NCI-H1930 (cell line): Measurements from ENCODE around the gene CDH13.

ENCODE experiments used
- DNase-seq, 2 experiments: peaks; one replicate each; lab custom pipeline; 2025; lab: John Stamatoyannopoulos, UW

Gene CDH13

DNA sequence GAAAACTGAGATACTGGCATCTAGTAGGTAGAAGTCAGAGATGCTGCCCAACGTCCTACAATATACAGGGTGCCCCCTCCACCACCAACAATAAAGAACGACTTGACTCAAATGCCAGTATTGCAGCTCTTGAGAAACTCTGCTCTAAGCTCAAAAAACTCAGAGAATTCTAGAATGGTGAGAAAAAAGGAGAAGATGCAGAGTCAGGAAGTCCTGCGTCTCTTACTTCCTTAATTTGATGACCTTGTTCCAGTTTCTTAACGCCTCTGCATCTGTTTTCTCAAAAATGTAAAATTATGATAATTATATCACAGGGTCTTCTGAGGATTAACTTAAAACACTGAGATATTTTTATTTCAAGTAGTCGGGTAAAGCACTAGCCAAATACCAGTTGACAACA, 1179.3 kb downstream of the CDH13 start:
- DNase-seq, result no peak

DNA sequence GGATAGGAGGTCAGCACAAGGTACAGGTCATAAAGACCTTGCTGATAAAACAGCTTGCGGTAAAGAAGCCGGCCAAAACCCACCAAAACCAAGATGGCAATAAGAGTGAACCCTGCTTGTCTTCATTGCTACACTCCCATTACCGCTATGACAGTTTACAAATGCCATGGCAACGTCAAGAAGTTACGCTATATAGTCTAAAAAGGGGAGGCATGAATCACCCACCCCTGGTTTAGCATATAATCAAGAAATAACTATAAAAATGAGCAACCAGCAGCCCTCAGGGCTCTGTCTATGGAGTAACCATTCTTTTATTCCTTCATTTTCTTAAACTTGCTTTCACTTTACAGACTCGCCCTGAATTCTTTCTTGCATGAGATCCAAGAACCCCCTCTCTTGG, 1180.0 kb downstream of the CDH13 start:
- no peak for DNase-seq

DNA sequence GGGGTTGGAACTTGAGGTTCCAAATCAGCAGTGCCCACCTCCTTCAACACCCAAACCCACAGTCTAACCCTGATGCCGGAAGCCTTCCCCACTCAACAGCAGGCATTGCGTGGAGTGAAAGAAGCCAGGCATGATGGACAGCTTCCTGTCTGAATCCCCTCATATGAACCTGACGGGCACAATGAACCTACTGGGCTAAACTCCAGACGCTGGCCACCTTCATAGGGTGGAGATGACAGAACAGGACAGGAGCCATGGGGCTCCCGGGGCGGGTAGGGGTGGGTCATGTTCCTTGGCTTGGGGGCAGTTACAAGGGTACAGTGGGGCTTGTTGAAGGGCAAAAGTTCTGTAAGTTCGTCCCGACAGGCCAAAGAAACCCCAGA, 1180.5 kb downstream of the CDH13 start:
- DNase-seq, result no peak

DNA sequence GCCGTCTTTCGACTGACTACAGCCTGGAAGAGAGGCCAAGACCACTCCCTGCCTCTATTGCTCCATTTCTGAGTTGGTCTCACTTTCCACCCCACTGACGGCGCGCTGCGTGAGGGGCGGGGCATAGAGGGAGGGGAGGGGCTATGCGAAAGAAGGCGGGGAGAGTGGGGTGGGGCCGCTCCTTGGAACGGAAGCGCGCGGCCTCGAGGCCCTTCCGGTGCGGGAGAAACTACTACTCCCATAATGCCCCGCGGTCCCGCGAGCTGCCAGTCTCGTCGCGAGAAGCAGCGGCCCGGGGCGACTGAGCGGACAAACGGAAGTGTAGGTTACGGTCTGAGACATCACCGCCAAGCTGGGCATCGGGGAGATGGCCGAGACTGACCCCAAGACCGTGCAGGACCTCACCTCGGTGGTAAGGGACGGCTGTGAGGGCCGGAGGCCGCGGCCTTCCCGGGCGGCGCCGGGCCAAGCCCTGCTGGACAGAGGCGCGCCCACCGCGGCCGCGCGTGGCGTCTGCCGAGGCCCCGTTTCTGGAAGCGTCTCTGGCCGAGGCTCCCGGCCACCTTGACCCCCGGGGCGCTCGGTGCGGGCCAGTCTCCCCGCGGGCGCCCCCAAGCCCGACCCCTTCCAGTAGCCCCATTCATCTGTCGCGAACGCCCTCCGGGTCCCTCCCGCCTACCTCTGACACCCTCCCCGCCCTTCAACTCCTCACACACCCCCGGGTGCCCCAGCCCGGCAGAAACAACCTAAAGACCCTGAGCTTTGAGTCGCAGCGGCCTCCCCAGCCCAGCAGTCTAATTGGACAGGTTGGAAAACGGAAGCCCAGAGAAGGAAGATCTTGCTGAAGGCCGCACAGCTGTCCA, 1181.2 kb downstream of the CDH13 start, which contains the start of gene HSBP1:
TSS of gene HSBP1 (plus strand) at position 269 of the 863 bp plus-strand sequence. CDS start at position 368, 99 bp downstream.
- peak; percentile 68 to 86 for DNase-seq

DNA sequence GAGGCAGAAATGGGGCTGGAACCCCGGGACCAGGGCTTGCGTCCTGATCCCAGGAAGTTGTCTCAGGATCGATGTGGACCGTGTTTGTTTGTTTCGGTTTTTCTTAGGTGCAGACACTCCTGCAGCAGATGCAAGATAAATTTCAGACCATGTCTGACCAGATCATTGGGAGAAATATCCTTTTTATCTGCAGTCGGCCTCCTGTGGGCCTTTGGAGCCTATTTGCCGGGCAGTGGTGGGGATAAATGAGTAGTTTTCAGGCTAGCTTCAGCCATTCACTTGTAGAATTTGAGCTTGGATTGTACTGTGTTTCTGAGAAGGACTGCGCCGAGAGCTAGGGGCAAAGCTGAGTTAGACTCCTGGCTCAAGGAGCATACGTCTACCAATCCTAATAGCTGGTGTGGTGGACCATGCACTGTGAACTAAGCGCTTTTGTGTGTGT, 1181.8 kb downstream of the CDH13 start:
- no peak for DNase-seq

DNA sequence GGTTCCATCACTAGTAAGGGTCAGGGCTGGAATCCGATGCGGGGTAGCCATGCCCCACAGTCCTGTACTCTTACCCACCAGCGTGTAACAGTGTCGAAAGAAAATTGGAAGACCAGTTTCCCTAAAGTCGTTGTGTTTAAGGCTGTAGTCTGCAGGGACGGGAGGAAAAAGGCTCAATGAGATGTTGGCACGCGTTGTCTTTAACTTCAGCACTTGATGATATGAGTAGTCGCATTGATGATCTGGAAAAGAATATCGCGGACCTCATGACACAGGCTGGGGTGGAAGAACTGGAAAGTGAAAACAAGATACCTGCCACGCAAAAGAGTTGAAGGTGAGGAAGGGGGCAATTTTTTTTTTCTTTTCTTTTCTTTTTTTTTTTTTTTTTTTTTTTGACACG, 1182.3 kb downstream of the CDH13 start:
- no peak for DNase-seq

DNA sequence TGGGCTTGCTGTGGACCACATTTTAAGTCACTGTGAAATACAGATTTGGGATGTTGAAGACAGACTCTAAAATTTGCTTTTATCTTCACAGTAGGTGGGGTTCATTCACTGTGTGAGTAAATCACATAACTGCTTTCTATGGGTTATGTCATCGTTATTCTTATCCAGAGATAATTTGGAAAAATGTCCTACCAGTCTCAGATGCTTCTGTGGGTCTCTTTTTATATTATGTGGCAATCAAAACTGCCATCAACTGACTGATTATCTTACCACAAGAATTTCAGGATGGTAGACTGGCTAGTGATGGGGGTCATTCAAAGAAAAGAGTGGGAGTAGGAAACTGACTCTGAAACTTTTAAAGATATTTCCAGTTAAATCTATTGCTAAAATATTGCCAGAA, 1184.1 kb downstream of the CDH13 start:
- no peak for DNase-seq

DNA sequence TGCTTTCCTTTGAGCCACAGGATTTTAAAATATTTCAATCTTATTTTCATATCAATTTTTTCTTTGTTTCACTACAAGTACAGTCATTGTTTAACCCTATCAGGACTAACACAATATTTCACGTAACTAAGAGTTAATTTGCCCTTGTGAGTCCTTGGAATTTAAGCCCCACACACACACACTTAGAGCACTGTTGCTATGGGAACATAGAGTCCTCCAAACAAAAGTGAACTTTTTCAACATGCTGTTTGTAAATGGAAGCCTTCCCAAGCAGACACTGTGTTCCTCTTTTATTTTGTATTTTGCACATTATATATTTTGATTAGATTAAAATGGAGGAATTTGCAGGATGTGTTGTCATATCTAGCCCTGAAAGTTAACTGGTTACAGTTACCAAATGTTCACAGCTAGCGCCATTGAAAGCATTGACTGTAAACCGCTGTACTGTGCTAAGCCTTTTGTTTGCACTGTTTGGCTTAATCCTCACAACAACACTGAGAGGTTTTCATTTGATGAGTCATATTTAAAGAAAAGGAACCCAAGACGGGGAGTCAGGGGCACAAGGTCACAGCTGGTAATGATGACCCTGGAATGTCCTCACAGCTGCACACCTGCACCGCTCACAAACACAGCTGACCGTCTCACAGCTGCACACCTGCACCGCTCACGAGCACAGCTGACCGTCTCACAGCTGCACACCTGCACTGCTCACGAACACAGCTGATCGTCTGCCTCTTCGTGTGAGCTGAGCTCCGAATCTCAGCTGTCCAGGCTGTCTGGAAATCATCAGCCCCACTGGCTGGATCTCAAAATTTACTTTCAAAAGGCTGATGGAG, 1187.3 kb downstream of the CDH13 start:
- peak; percentile 7 to 22 for DNase-seq

DNA sequence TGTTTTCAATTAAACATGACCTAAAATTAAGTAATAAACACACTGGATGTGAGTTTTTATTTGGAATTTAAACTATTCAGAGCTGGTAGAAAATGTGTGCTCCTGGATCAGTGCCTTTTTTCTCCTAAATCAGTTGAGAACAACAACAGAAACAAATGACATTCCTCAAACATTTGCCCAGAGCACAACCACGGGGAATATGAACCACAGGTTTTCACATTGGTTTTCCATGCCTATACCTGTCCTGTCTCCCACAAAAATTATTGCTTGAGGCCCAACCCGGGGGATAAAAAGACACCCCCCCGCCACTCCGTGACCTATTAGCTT, 1187.9 kb downstream of the CDH13 start:
- DNase-seq, result no peak

DNA sequence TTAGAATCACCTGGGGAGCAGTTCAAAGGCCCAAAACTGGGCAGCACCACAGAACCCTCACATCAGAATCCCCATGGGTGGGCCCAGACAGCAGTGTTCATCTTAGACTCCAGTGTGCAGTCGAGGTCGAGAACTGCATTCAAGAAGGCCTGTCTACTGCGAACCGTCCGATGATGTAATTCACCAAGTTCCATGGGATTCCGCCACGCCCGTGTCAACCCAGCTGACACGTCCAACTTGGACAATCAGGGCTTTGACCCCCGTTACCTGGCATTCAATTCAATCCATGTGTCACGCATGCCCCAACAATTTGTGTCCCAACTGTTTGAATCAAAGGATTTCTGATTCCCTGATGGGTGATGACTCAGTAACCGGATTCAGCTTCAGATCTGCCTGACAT, 1190.3 kb downstream of the CDH13 start:
- no peak for DNase-seq

DNA sequence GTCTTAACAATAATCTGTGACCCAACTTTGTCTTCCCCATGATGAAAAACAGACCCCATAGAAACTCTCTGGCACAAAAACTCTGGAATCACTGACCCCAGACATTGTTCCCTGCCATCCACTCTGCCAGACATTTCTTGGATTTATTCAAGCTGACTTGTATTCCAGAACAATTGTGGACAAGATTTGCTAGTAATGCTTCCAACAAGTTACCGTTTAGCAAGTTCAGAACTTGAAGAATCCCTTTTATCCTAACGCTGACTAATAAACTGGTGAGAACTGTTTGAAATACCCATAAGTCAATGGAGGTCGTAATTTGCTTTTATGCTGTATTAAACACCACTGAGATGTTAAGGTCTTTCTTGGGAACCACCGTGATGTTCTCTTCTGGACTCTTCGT, 1191.5 kb downstream of the CDH13 start:
- DNase-seq, result no peak

DNA sequence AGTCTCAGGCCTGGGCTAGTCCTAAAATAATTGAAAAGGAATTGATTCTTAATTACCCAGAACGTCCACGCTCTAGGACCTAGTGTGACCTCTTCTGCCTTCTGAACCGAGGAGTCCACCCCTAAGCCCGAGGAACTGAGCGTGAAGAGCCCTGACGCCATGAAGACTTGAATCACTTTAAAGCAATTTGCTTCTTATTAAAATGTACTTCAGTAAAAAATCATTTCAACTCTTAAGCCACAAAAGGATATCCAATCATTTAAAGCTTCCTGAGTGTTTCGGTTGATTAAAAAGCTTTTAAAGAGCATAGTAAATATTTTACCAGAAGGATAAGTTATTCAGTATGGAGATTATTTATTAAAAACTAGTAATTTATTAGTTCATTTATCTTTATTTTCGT, 1192.6 kb downstream of the CDH13 start:
- DNase-seq, result no peak

DNA sequence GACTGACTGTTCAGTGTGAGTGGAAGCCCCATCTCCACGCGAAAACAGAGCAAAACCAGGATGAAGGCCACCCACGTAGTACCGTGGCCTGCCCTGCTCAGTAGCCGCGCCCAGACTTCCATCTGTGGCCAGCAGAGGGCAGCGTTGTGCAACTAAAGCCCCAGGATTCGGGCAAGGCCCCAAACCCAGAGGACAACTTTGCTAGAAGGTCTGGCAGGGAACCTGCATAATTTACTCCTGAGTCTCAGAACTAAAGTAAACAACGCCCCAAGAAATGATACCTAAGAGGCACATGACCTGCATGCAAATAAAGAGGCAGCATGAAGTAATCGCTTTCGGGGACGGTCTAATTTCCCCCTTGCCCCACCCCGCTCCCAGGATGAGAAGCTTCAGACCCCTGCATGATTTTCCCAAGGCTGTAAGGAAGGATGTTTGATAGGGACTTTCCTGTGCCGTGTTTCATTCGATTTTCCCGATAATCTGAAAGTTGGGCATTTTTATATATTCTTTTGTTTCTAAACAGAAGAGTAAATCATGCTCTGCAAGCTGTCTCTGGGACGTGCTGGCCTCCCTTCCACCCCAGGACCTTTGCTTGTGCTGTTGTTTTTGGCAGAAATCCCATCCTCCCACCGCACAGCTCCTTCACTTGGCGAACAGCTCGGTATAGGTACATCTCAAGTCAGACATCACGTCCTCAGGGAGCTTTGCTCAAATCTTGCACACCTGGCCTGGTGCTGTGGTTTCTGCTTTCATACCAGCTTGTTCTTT, 1199.6 kb downstream of the CDH13 start:
- DNase-seq, result peak; percentile 35 to 50

DNA sequence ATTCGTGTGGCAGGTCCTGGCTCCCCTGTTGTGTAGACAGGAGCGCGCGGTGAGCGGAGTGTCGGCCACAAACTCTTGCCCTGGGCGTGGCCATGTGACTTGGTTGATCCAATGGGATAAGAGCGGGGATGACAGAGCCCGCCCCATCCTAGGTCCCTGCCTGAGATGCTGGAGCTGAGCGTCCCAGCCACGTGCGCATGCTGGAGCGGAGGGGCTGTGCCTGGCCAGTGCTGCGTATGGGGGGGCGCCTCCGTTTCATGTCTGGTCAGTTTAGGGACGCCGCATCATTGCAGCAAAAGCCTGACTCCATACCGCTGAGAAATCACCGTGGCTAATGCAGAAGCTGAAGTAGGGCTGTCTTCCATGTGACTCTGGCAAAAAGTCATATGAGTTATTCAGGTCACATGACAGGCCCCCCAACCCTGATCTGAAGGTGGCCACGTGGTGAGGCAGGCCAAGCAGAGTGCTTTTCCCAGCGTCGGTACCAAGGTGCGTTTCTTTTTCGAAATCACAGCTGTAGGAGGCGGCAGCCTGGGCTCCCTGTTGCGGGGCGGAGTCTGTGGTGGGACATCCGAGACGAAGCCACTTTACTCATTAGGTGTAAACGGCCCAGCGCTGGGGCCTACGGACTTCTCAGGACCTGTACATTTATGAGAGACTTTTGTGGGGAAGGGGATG, 1203.5 kb downstream of the CDH13 start:
- no peak for DNase-seq

DNA sequence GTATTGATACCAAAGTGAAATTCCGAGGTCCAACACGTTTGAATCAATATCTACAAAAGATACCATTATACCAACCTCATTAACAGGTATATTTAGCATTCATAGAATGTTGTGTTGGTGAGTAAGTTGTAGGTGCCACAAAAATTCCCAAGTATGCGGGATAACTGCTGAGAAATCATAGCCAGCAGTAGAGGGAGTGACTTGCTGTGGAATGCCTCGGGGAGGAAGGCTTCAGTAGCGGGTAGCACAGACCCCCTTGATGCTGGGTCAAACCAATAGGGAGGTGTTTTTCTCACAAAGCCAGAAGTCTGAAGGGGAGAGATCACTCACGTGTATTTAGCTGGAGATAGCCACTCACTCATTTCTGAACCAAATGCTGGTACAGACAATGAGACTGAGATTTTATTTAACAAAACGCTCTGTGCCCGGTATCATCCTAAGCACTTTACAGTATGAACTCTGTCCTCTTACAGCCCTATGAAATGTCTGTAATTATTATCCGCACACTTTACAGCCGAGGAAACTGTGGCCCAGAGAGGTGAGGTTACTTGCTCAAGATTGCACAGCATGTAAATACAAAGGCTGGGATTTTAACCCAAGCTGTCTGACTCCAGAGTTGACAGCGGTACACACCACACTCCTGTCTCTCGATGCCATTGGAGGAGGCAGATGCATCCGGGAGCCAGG, 1204.1 kb downstream of the CDH13 start:
- DNase-seq, result no peak

DNA sequence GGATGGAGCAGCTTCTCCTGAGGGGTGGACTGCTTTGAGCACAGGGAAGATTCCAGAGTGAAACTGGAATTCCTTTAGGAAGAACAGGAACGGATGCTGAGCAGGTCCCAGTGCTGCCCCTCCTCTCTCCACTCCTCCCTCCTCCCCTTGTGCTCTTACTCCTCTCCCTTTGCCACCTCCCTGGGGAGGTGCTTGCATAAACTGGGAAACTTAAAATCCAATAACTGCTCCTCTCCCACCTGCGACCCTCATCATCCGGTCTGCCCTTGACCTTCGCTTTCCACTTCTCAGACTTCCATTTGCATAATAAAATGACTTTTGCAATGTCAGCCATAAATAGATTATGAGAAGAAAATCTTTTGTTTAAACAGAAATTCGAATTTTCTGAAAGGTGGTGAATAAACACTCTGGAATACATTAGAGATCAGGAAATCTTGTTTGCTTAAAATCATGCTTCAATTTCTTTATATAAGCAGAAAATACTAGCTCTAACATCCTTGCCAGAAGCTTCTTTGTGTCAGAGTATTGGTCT, 1204.8 kb downstream of the CDH13 start:
- DNase-seq, result no peak

DNA sequence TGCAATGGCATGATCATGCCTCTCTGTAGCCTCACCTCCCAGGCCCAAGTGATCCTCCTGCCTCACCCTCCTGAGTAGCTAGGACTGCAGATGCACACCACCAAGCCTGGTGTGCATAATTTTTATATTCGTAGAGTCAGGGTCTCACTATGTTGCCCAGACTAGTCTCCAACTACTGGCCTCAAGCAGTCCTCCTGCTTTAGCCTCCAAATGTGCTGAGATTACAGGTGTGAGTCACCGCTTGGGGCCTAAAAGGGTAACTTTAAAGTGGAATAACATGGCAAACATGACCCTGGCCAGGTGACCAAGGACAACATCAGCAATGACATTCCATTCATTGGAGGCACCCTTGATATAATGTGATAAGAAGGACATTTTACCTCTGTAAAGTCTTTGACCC, 1207.2 kb downstream of the CDH13 start:
- DNase-seq, result no peak

DNA sequence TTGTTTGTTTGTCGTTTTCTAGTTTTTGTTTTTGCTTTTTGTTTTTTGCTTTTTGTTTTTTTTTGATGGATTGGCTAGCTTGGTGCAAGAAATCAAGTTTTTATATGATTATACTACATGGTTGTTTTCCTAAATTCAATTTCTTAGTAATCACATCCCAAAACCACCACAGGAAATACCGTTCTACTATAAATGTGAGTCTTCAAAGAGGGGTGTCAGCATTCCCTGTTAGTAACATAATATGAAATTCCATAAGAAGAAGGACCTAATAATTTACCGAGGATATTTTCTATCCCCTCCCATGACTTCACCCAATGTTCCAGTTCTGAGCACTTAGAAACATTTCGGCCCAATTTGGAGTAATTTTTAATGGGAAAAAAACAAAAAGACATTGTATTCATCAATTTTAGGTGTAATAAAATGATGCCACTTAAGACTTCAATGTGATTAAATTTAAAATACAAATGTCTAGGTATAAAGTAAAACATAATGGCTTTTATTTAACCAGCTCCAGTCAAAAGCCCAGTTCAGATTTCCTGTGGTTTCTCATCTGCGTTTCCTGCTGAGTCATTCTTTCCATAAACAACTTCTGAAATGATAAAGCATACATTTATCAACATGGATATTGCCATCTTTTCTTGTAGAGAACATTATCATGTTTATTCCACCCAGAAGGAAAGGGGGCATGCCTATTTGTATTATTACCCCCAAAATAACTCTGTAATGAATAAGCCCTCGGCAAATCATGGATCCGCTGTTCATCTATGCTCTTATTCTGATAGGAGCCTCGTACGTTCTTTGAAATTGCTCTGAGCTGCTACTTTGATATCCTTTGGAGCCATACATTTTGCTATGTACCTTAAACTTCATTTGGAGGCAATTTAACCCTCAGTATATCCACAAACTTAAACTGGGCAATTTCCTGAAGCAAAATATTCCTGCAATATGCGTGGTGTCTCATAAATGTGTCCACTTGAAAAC, 1209.1 kb downstream of the CDH13 start:
- no peak for DNase-seq

DNA sequence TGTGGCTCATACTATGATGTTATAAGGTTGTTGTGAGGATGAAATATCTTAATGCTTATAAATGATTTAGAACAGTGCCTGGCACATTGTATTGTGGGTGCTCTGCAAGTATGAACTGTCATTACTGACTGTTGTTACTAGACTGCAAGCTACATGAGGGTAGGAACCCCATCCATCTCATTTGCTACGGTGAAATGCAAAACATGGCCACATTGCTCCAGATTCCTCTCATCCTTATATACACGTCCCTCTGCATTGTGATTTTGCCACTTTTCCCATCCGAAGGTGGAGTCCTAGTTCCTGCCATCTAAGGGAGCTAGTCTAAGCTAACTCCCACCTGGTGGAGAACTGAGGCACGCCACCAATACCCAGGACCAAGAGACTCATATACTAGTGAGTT, 1210.8 kb downstream of the CDH13 start:
- no peak for DNase-seq

DNA sequence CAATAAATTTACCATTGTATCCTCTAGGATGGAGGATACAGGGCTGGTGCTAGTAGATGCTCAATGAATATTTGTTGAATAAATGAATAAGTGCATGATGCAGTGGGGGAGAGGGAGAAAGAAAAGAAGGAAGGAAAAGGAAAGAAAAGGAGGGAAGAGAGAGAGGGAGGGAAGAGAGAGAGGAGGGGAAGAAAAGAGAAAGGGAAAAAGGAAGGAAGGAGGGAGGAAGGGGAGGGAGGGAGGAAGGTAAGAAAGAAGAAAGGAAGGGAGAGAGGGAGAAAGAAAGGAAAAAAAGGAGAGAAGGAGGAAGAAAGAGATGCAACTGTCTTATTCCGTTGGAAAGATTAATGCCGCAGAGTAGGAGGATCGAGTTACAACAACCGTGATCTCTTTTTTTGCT, 1211.4 kb downstream of the CDH13 start:
- no peak for DNase-seq
